IgD-negative memory B cell (primary cell): ENCODE measurements around the gene CTPS2. TPM values are rescaled to one million over a fixed set of nuclear protein-coding genes. Genes with fewer than 3 reads are reported as not detected.
A peak's percentile ranks its signal among the peaks of the same experiment; 100 is the strongest.
"Not testable (repeated sequence)": the region's sequence is repeated elsewhere in the genome, so short reads cannot be mapped to it uniquely, and the experiment has no call there.

ENCODE experiments used
- H3K27ac Mint-ChIP-seq, 3 donors: one replicate each; pipeline ENCODE4 v1.8.0; 2020 to 2022; ENCODE audit warnings: mild to moderate bottlenecking in 3 of 3, mixed read lengths in 3 of 3, moderate library complexity in 1 of 3
- H3K27me3 Mint-ChIP-seq: one replicate; pipeline ENCODE4 v1.8.0; 2021; ENCODE audit warnings: mixed read lengths
- H3K36me3 Mint-ChIP-seq: one replicate; pipeline ENCODE4 v1.8.0; 2020; ENCODE audit warnings: mild to moderate bottlenecking, mixed read lengths
- H3K4me1 Mint-ChIP-seq, 3 donors: one replicate each; pipeline ENCODE4 v1.8.0; 2020 to 2022; ENCODE audit warnings: mixed read lengths in 3 of 3, mild to moderate bottlenecking in 1 of 3
- H3K4me3 Mint-ChIP-seq, 4 donors: one replicate each; pipeline ENCODE4 v1.8.0; 2020 to 2022; ENCODE audit warnings: mild to moderate bottlenecking in 4 of 4, mixed read lengths in 4 of 4, moderate library complexity in 3 of 4
- H3K9me3 Mint-ChIP-seq, 3 donors: one replicate each; pipeline ENCODE4 v1.8.0; 2020 to 2021; ENCODE audit warnings: mixed read lengths in 3 of 3, mild to moderate bottlenecking in 1 of 3
- polyA plus RNA-seq: library from polyadenylated mRNA; unstranded; fragments of 300-500 nt; fragmentation: Illumina TruSeq; gene quantifications from one replicate; pipeline ENCODE4 v1.2.3, GENCODE V29; 2021

Gene CTPS2
- polyA plus RNA-seq, 1 donor from 2014 or later: 4.5 TPM

DNA sequence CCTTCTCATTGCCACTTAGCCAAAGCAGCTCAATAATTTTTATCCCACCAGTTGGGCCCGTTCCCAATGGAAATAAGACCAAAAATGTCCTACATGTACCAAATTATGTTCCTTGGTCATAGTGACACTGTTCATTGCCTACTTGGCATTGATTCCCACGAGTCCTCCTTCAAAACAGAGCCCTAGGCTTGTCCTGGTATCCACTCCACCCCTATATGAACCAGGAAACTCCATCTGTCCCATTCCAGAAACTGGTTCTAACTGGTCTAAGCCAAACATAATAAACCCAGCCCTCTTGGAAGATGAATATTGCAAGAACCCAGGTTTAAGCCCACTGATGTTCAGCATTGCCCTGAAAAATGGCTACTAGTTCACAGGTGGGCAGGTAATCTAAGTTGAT is 93.4 kb downstream of the CTPS2 start:
- no peak overlapping the region for H3K4me3 Mint-ChIP-seq
- peaks cover 19% of the 10 kb centered on the region for H3K36me3 Mint-ChIP-seq
- H3K27me3 Mint-ChIP-seq: no peaks in the 10 kb centered on the region
- no peak overlapping the region for H3K27ac Mint-ChIP-seq
- peaks cover 0 to 5% (median 3%) of the 10 kb centered on the region in 3 donors for H3K9me3 Mint-ChIP-seq
- no peaks in the 10 kb centered on the region for H3K4me1 Mint-ChIP-seq

DNA sequence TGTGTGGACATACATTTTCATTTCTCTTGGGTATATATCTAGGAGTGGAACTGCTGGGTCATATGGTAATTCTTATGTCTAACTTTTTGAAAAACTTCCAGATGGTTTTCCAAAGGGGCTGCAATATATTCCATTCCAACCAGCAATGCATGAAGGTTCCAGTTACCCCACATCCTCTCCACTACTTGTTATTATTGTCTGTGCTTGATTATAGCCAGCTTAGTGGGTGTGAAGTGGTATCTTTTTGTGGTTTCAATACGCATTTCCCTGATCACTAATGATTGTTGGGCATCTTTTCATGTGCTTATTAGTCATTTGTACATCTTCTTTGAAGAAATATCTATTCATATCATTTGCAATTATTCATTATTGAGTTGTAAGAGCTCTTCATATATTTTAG is 94.0 kb downstream of the CTPS2 start:
- H3K4me1 Mint-ChIP-seq: no peaks in the 10 kb centered on the region
- no peaks in the 10 kb centered on the region for H3K27me3 Mint-ChIP-seq
- no peak overlapping the region for H3K4me3 Mint-ChIP-seq
- H3K36me3 Mint-ChIP-seq: peaks cover 23% of the 10 kb centered on the region
- no peak overlapping the region for H3K27ac Mint-ChIP-seq
- peaks cover 0 to 5% (median 3%) of the 10 kb centered on the region in 3 donors for H3K9me3 Mint-ChIP-seq

DNA sequence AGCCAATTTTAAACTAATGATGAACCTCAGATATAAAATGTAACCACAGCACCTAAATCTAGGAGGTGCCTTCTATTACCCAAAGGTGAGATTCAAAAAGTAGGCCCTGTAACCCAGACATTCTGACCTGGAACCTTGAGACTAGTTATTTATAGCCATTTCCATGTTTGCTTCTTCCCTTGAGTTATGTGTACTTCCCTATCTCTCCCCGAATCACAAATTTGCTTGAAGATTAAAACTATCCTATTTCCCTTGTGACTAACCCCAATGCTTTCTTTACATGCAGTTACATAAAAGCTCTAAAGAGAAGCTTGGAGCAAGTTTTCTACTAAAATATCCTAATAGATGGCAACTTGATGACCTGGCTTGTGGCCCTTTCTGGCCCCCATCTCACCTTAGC is 95.1 kb downstream of the CTPS2 start:
- Mint-ChIP-seq H3K4me3 (no peak overlapping the region), H3K36me3 (peaks cover 20% of the 10 kb centered on the region), H3K4me1 (no peaks in the 10 kb centered on the region), H3K27me3 (no peaks in the 10 kb centered on the region), H3K27ac (no peak overlapping the region), H3K9me3 (peaks cover 0 to 5% (median 3%) of the 10 kb centered on the region in 3 donors)

DNA sequence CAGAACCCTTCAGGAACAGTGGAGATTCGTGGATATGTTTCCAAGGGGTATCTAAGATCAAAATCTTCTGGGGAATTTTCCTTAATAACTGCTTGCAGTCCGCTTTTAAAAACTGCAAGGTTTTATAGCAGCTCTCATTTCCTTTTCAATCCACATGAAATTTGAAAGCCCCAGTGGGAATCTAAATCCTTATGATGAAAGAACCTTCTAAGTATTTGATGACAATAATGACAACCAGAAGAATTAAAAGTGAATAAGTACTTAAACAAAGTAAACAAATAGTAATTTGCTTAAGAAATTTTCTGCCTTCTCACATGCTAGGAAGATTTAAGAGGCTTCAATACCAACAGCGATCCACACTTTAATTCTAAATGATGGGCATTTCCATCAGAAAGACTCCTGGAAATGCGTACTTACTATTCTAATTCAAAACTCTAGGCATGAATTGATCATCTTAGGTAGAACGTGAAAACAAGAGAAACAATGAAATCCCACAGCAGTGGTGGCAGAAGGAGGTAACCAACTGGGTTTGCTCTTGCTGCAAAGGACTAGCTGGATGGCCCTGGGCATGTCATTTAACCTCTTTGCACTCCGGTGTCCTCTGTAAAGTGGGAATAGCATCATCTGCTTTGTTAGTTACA is 100.1 kb downstream of the CTPS2 start:
- Mint-ChIP-seq H3K27ac (no peak overlapping the region), H3K4me1 (no peaks in the 10 kb centered on the region), H3K27me3 (no peaks in the 10 kb centered on the region), H3K4me3 (no peak overlapping the region), H3K36me3 (peaks cover 15% of the 10 kb centered on the region), H3K9me3 (peaks cover 0 to 5% (median 0%) of the 10 kb centered on the region in 3 donors)

DNA sequence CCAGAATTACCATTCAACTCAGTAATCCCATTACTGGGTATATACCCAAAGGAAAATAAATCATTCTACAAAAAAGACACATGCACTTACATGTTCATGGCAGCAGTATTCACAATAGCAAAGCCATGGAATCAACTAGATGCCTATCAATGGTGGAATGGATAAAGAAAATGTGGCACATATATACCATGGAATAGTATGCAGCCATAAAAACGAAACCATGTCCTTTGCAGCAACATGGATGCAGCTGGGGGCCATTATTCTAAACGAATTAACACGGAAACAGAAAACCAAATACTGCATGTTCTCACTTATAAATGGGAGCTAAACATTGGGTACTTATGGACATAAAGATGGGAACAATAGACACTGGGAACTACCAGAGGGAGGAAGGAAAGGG is 101.8 kb downstream of the CTPS2 start:
- H3K27ac Mint-ChIP-seq, H3K4me1 Mint-ChIP-seq, H3K9me3 Mint-ChIP-seq, H3K4me3 Mint-ChIP-seq, H3K27me3 Mint-ChIP-seq: not testable (repeated sequence)
- H3K36me3 Mint-ChIP-seq: peaks cover 11% of the 10 kb centered on the region

DNA sequence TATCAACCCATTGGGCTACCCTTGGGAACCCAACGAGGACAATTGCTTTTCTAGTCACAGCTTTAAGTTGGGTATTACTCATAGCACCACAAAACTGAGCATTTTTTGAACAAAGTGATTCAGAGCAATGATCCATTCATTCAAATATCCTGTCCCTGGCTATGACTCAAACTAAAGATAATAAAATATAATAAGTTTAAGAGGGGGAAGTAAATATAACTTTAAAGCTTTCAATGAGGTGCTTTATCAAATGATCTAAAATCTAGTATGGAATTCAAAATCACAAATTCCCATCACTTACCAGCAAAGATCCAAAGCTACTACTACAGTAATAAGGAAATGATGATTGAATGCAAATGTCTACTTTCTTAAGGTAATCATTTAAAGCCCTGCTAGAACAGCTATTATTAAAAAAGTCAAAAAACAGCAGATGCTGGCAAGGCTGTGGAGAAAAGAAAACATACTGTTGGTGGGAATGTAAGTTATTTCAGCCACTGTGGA is 102.3 kb downstream of the CTPS2 start:
- no peak overlapping the region for H3K27ac Mint-ChIP-seq
- H3K9me3 Mint-ChIP-seq: peaks cover 0 to 5% (median 0%) of the 10 kb centered on the region in 3 donors
- H3K27me3 Mint-ChIP-seq: no peaks in the 10 kb centered on the region
- H3K36me3 Mint-ChIP-seq: peaks cover 11% of the 10 kb centered on the region
- H3K4me1 Mint-ChIP-seq: peaks cover 0 to 1% (median 0%) of the 10 kb centered on the region in 3 donors
- peak overlapping the region in 1 of 4 donors; percentile 3 for H3K4me3 Mint-ChIP-seq

DNA sequence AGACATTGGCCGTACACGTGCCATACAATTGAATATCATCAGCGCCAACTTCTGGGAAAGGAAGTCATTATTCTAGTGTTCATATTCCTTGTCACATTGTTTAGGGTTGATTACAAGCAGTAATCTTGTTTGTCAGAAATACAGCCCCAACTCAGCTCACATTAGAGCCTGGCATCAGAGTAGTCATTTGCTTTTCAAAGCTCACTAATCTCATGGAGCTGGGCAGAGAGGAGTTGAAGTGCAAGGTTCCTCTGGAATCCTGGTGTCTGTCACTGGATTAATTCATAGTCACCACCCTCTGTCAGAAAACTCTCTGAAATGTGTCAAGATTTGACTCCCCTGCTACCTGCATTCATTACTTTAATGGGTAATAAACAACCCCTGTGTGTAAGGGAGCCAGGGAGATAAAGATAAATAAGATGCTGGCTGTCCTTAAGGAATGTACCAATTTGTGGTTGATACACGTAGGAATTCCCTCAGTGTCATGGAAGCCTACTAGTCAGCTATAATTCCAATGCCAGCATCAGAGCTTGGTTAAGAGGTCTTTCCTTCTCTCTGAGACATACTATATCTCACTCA is 106.2 kb downstream of the CTPS2 start:
- H3K4me1 Mint-ChIP-seq: peaks cover 0 to 9% (median 7%) of the 10 kb centered on the region in 3 donors
- H3K27ac Mint-ChIP-seq: no peak overlapping the region
- H3K27me3 Mint-ChIP-seq: no peaks in the 10 kb centered on the region
- H3K4me3 Mint-ChIP-seq: no peak overlapping the region
- H3K36me3 Mint-ChIP-seq: peaks cover 4% of the 10 kb centered on the region
- peaks cover 0 to 3% (median 0%) of the 10 kb centered on the region in 3 donors for H3K9me3 Mint-ChIP-seq

DNA sequence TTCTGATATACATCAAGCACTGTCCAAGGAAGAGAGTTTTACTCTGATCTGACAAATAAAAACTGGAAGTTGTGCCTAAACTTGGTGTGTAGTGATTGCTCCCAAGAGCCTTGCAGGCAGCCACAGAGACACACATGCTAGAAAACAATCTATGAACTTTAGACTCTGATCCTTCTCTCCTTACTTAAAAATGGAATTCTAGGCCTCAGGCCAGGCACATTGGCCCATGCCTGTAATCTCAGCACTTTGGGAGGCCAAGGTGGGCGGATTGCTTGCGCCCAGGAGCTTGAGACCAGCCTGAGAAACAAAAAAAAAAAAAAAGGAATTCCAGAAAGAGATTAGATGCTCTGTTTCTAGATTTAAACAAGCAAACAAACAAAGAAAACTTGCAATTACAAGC is 108.1 kb downstream of the CTPS2 start:
- H3K4me3 Mint-ChIP-seq: no peak overlapping the region
- H3K36me3 Mint-ChIP-seq: no peaks in the 10 kb centered on the region
- H3K27me3 Mint-ChIP-seq: no peaks in the 10 kb centered on the region
- H3K27ac Mint-ChIP-seq: no peak overlapping the region
- peaks cover 0 to 9% (median 7%) of the 10 kb centered on the region in 3 donors for H3K4me1 Mint-ChIP-seq
- H3K9me3 Mint-ChIP-seq: no peaks in the 10 kb centered on the region

DNA sequence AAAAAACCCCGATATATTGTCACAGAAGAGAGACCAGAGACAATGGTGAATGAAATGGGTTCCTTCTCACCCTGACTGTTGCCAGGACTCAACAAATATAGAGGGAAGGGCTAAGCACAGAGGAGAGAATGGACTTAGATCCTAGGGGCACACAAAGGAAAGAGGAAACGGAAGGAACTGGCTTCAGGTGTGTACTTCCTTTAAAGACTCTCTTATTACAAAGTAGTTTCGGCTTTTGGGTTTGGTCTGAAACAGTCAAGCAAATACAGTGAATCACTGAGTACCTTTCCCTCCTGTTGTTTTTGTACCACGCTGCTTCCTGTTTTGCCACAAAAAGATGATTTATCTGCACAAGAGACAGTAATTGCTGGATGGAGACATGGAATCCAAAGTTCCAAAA is 108.6 kb downstream of the CTPS2 start:
- Mint-ChIP-seq H3K9me3 (no peaks in the 10 kb centered on the region), H3K36me3 (peaks cover 3% of the 10 kb centered on the region), H3K27ac (no peak overlapping the region), H3K4me1 (peaks cover 0 to 9% (median 7%) of the 10 kb centered on the region in 3 donors), H3K4me3 (peak overlapping the region in 2 of 4 donors; percentile 19 to 41), H3K27me3 (no peaks in the 10 kb centered on the region)

DNA sequence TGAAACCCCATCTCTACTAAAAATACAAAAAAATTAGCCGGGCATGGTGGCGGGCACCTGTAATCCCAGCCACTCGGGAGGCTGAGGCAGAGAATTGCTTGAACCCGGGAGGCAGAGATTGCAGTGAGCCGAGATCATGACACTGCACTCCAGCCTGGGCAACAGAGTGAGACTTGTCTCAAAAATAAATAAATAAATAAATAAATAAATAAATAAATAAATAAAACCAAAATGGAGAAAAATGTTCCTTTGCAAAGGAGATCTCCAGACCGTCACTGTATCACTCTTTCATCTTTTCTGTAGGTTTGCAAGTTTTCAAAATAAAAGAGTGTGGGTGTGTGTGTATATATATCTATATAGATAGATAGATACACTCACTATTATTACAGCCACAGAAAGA is 109.2 kb downstream of the CTPS2 start:
- not testable (repeated sequence) for H3K9me3 Mint-ChIP-seq, H3K4me1 Mint-ChIP-seq, H3K27ac Mint-ChIP-seq

DNA sequence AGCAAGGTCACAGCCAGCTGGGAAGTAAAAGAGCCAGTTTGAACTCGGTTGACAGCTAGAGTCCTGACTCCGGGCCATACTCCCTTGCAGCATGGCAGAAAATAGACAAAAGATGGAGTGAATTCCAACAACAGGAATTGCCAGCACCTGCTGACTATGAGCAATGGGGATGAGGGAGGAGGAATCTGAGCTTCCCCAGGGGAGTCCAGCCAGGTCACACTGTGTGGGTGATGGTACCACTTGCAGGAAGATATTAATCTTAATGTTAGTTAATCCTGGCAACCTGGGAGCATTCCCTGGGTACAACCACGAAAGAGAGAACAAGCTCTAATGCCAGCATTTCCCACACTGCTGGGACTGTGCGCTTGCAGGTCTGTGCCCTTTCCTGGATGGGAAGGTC is 110.6 kb downstream of the CTPS2 start:
- Mint-ChIP-seq H3K27ac (peak overlapping the region in 1 of 3 donors; percentile 20), H3K9me3 (no peaks in the 10 kb centered on the region), H3K4me1 (peaks cover 0 to 9% (median 7%) of the 10 kb centered on the region in 3 donors)

More for the DNA sequence above, 109.2 kb downstream of the CTPS2 start:
- not testable (repeated sequence) for H3K27me3 Mint-ChIP-seq, H3K36me3 Mint-ChIP-seq, H3K4me3 Mint-ChIP-seq

DNA sequence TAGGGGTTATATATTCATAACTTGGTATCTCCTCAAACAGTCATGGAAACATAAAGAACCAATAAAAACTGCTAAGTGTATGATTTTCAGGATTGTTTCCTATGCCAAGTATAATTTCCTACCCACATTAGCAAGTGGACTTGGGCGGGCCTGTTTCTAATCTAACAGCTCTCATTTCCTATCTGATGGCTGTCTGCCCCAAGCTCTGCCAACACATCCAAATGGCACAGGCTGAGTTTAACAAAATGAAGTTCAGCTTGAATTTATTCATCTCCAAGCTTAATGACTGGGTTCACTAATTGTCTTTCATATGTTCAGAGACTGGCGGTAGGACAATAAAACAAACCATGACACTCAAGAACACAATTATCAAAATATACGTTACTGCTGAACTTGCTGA is 118.0 kb downstream of the CTPS2 start:
- Mint-ChIP-seq H3K27me3 (no peaks in the 10 kb centered on the region), H3K9me3 (peaks cover 0 to 6% (median 2%) of the 10 kb centered on the region in 3 donors), H3K27ac (no peak overlapping the region), H3K4me1 (peaks cover 0 to 1% (median 1%) of the 10 kb centered on the region in 3 donors), H3K4me3 (no peak overlapping the region), H3K36me3 (peaks cover 10% of the 10 kb centered on the region)

More for the DNA sequence above, 110.6 kb downstream of the CTPS2 start:
- Mint-ChIP-seq H3K4me3 (no peak overlapping the region), H3K36me3 (peaks cover 5% of the 10 kb centered on the region), H3K27me3 (no peaks in the 10 kb centered on the region)

DNA sequence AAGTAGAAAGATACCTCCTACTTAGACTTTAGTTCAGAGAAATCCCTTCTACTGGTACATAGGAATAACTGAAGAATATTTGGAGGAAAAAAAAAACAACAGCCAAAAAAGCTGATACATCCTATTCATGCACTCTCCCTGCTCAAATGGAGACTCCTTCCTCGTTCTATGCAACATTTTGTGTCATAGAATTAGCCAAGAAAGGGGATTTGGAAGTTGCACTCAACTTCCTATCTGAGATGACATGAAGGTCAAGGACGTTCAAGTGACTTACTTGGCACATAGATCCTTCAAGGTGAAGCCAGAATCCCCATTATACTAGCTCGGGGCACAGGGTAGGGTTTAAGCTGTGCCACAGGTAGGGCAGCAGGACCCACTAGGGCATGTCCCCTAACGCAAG is 118.7 kb downstream of the CTPS2 start:
- Mint-ChIP-seq H3K27me3 (no peaks in the 10 kb centered on the region), H3K27ac (no peak overlapping the region), H3K4me3 (peak overlapping the region in 1 of 4 donors; percentile 12), H3K4me1 (peaks cover 0 to 1% (median 1%) of the 10 kb centered on the region in 3 donors), H3K36me3 (peaks cover 7% of the 10 kb centered on the region), H3K9me3 (peaks cover 0 to 6% (median 2%) of the 10 kb centered on the region in 3 donors)

DNA sequence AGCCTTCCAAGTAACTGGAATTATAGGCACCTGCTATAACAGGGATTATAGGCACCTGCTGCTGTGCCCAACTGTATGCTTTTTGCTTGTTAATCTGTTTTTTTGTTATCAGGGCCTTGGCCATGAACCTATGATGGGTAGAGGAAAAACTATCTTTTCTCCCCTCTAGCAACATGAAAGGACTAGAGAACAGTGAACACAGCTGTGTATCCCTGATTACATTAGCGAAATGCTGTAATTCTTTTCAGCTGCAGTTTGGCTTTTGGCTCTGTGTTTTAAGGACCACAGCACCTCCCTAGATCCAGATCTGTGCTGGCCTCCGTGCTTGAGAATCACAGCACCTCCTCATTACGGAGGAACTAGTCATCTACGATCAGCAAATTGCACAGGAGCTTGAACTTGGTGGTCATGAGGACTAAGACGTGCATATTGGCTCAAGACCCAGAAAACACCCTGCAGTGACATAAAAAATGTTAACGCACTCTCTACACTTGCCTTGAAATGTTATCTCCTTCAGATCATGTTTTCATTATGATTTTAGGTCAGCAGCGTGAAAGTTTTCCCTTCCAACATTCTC is 120.2 kb downstream of the CTPS2 start:
- H3K4me3 Mint-ChIP-seq: no peak overlapping the region
- no peak overlapping the region for H3K27ac Mint-ChIP-seq
- H3K36me3 Mint-ChIP-seq: peaks cover 8% of the 10 kb centered on the region
- H3K27me3 Mint-ChIP-seq: no peaks in the 10 kb centered on the region
- H3K4me1 Mint-ChIP-seq: peaks cover 0 to 1% (median 1%) of the 10 kb centered on the region in 3 donors
- H3K9me3 Mint-ChIP-seq: peaks cover 0 to 6% (median 2%) of the 10 kb centered on the region in 3 donors

DNA sequence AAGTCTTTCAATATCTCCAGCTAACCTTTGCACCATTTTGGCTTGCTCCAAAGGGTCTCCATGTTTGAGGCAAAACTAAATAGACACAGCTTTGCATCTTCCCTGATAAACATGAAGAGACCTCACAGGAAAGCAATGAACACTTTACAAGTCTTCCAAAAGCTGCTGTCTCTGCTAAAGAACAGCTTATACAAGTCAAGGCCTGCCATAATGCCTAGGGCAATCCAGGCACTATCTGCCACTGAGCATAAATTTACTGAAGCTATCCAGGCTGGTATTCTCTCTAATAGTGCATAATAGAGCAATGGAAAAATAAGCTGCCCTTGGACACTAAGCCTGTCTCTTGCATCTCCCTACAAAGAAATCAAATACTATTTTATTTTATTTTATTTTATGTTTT is 122.6 kb downstream of the CTPS2 start:
- peaks cover 8% of the 10 kb centered on the region for H3K36me3 Mint-ChIP-seq
- no peak overlapping the region for H3K4me3 Mint-ChIP-seq
- H3K4me1 Mint-ChIP-seq: peaks cover 0 to 1% (median 1%) of the 10 kb centered on the region in 3 donors
- no peak overlapping the region for H3K27ac Mint-ChIP-seq
- H3K9me3 Mint-ChIP-seq: peaks cover 0 to 6% (median 2%) of the 10 kb centered on the region in 3 donors
- H3K27me3 Mint-ChIP-seq: no peaks in the 10 kb centered on the region
